Smooth muscle cell (in vitro differentiated cells): ENCODE results near the gene TMEM97. TPM values are rescaled to one million over a fixed set of nuclear protein-coding genes. Genes with fewer than 3 reads are reported as not detected.

Experiments
- DNase-seq: peaks from one replicate; lab custom pipeline; 2025; ENCODE audit not compliant: unreplicated experiment; lab: John Stamatoyannopoulos, UW
- H2AFZ ChIP-seq: fragments of 200-600 bp; sonication (generic); 2 replicates; pipeline ENCODE4 v1.6.0; 2016; ENCODE audit warnings: antibody characterized with exemption, low read depth, mild to moderate bottlenecking
- H3F3A ChIP-seq: fragments of 200-600 bp; sonication (generic); 2 replicates; pipeline ENCODE4 v1.6.0; 2017; ENCODE audit warnings: antibody characterized with exemption, low read depth
- H3K27ac ChIP-seq: fragments of 200-600 bp; sonication (generic); 2 replicates; pipeline ENCODE4 v1.5.1; 2016; ENCODE audit warnings: low read depth, mild to moderate bottlenecking
- H3K27me3 ChIP-seq: fragments of 200-600 bp; sonication (generic); 2 replicates; pipeline ENCODE4 v1.6.1; 2016; ENCODE audit warnings: low read depth, mild to moderate bottlenecking
- H3K36me3 ChIP-seq: fragments of 200-600 bp; sonication (generic); 2 replicates; pipeline ENCODE4 v1.5.1; 2016; ENCODE audit warnings: low read depth
- H3K4me1 ChIP-seq: fragments of 200-600 bp; sonication (generic); 2 replicates; pipeline ENCODE4 v1.5.1; 2016; ENCODE audit warnings: low read depth
- H3K4me2 ChIP-seq: fragments of 200-600 bp; sonication (generic); 2 replicates; pipeline ENCODE4 v1.6.0; 2016; ENCODE audit warnings: mild to moderate bottlenecking
- H3K4me3 ChIP-seq: fragments of 200-600 bp; sonication (generic); 2 replicates; pipeline ENCODE4 v1.5.1; 2016; ENCODE audit warnings: mild to moderate bottlenecking
- H3K79me2 ChIP-seq: fragments of 200-600 bp; sonication (generic); 2 replicates; pipeline ENCODE4 v1.6.0; 2016; ENCODE audit warnings: low read depth, mild to moderate bottlenecking
- H3K9ac ChIP-seq: fragments of 200-600 bp; sonication (generic); 2 replicates; pipeline ENCODE4 v1.6.0; 2016; ENCODE audit warnings: low read depth
- H3K9me3 ChIP-seq: fragments of 200-600 bp; sonication (generic); replicated peaks from 2 replicates; pipeline ENCODE4 v1.5.1; 2016; ENCODE audit warnings: low read depth
- H4K20me1 ChIP-seq: fragments of 200-600 bp; sonication (generic); 2 replicates; pipeline ENCODE4 v1.6.0; 2016; ENCODE audit warnings: low read depth
- WGBS: methylation state at CpG from one replicate; pipeline ENCODE4 v1.1.7; 2016; ENCODE audit warnings: low lambda C conversion rate; 5-methylcytosine and 5-hydroxymethylcytosine counted together
- polyA plus RNA-seq: library from polyadenylated mRNA; unstranded; fragments of >200 nt; fragmentation: Nextera tagmentation; extraction: Ambion mirVana; gene quantifications from 2 replicates; pipeline ENCODE4 v1.2.1, GENCODE V29; 2016
- total RNA-seq: library from RNA; depleted of rRNA; stranded (reverse); fragments of >200 nt; gene quantifications from 2 replicates; pipeline ENCODE4 v1.2.3, GENCODE V29; 2014
- TF ChIP-seq, protein P1 (sequence below): fragments of 200-600 bp; sonication (generic); IDR thresholded peaks from 2 replicates; pipeline ENCODE4 v1.5.1; 2017; ENCODE audit warnings: borderline replicate concordance, mild to moderate bottlenecking, antibody characterized with exemption; ENCODE audit not compliant: insufficient read depth, poor library complexity, severe bottlenecking

Gene TMEM97
- total RNA-seq (11.2 and 12.1 TPM in 2 replicates), polyA plus RNA-seq (15.8 and 17.2 TPM in 2 replicates)

DNA sequence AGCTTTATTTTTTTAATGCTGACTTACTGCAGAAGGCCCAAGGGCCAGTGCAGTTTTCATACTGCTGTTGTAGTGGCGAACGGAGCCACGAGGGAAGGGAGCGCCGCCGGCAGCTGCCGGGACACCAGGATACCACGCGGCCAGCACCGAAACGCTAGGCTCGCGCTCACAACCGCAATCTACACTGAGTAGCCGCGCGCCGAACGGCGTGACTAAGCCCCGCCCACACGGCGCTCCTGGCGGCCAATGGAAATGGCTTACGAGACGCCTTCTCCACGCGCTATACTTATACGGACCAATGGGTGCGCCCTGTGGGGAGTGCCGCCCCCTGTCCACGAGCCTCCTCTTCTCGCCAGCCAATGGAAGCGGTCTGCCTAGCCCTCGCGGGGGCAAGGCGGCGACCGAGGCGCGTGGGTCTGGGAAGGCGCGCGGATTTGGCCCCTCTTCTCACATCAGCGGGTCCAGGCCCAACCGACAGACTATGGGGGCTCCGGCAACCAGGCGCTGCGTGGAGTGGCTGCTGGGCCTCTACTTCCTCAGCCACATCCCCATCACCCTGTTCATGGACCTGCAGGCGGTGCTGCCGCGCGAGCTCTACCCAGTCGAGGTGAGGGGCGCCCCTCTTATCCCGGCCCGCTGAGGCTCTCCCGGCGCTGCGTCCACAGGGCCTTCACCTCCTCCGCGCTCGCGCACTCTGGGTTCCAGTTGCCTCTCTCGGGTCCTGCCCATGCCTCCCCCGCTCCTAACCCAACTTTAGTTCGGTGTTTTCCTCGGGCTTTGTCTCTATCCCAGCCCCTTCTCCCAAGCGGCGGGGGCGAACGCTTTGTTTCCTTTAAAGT, at the start of gene TMEM97:
TMEM97 (plus strand) TSS at position 442 of the 839 bp plus-strand sequence; CDS start at position 482, 40 bp downstream.
- Histone ChIP-seq H3K4me3 (peak within 1 kb of the TSS; percentile 58), H3K4me1 (peaks cover 14% of the 10 kb centered on the region), H3K9ac (peak within 1 kb of the TSS; percentile 34), H3K27me3 (no peaks in the 10 kb centered on the region), H3K4me2 (peak within 1 kb of the TSS; percentile 90), H3K79me2 (peaks cover 35% of the 10 kb centered on the region), H3K36me3 (no peaks in the 10 kb centered on the region), H3F3A (peaks cover 3% of the 10 kb centered on the region), H3K9me3 (no peaks in the 10 kb centered on the region), H2AFZ (peak within 1 kb of the TSS; percentile 96), H3K27ac (peak within 1 kb of the TSS; percentile 30), H4K20me1 (no peaks in the 10 kb centered on the region)
- TF ChIP-seq, protein P1, sequence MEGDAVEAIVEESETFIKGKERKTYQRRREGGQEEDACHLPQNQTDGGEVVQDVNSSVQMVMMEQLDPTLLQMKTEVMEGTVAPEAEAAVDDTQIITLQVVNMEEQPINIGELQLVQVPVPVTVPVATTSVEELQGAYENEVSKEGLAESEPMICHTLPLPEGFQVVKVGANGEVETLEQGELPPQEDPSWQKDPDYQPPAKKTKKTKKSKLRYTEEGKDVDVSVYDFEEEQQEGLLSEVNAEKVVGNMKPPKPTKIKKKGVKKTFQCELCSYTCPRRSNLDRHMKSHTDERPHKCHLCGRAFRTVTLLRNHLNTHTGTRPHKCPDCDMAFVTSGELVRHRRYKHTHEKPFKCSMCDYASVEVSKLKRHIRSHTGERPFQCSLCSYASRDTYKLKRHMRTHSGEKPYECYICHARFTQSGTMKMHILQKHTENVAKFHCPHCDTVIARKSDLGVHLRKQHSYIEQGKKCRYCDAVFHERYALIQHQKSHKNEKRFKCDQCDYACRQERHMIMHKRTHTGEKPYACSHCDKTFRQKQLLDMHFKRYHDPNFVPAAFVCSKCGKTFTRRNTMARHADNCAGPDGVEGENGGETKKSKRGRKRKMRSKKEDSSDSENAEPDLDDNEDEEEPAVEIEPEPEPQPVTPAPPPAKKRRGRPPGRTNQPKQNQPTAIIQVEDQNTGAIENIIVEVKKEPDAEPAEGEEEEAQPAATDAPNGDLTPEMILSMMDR: no peak
- DNase-seq: peak; percentile 85
- under 1% methylated on average over 71 of the region's 72 CpGs for WGBS

DNA sequence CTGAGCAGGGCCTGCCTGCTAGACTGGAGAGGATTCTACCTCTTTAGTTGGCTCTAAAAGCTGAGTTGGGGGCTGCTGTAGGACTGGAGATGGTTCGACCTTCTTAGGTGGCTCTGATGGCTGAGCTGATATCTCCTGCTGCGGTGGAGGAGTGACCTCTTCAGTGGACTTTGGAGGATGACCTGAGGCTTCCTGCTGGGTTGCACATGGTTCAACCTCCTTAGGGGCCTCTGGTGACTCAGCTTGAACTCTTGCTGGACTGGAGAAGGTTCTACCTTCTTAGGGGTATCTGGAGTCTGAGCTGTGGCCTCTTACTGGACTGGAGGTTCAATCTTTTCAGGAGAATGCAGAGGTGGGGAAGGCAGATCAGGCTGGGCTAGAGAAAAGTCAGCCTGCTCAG, 48.9 kb upstream of the TMEM97 start:
- Histone ChIP-seq H4K20me1 (no peaks in the 10 kb centered on the region), H3K4me1 (no peaks in the 10 kb centered on the region), H3K9ac (no peak overlapping the region), H3K36me3 (no peaks in the 10 kb centered on the region), H3K4me2 (no peak overlapping the region), H3K27me3 (peaks cover 23% of the 10 kb centered on the region), H3K4me3 (no peak overlapping the region), H3K9me3 (no peaks in the 10 kb centered on the region), H3F3A (no peaks in the 10 kb centered on the region), H2AFZ (no peak overlapping the region), H3K27ac (no peak overlapping the region), H3K79me2 (no peaks in the 10 kb centered on the region)
- TF ChIP-seq, protein P1: no peak
- WGBS: 92% methylated on average over 2 of the region's 2 CpGs
- no peak for DNase-seq

DNA sequence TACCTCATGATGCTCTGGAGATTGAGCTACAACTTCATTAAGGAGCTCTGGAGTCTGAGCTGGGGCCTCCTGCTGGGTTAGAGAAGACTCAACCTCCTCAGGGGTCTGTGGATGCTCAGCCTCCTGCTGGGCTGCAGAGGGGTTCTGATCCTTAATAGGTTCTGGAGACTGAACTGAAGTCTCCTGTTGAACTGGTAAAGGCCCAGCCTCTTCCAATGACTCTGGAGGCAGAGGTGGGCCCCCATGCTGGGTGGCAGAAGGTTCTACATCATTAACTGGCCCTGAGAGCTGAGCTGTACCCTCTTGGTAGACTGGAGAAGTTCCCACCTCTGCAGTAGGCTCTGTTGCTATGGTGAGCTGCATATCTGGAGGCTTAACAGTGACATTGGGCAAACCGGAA, 48.1 kb upstream of the TMEM97 start:
- no peak overlapping the region for H3K27ac ChIP-seq
- no peaks in the 10 kb centered on the region for H3K4me1 ChIP-seq
- TF ChIP-seq, protein P1: no peak
- no peak overlapping the region for H2AFZ ChIP-seq
- no peaks in the 10 kb centered on the region for H3K36me3 ChIP-seq
- H3K4me3 ChIP-seq: no peak overlapping the region
- no peaks in the 10 kb centered on the region for H4K20me1 ChIP-seq
- H3K27me3 ChIP-seq: peaks cover 32% of the 10 kb centered on the region
- no peaks in the 10 kb centered on the region for H3F3A ChIP-seq
- H3K79me2 ChIP-seq: no peaks in the 10 kb centered on the region
- no peaks in the 10 kb centered on the region for H3K9me3 ChIP-seq
- 89% methylated on average over 1 of the region's 1 CpG for WGBS
- no peak overlapping the region for H3K4me2 ChIP-seq
- H3K9ac ChIP-seq: no peak overlapping the region
- DNase-seq: no peak
